HEK293T (cell line): ENCODE data around the gene ZMYM1.

Source experiments
- ARNT ChIP-seq: fragments of 450-650 bp; IDR thresholded peaks from 2 replicates; pipeline ENCODE4 v1.6.1; 2017; ENCODE audit warnings: mild to moderate bottlenecking
- BHLHE40 ChIP-seq: fragments of 450-650 bp; IDR thresholded peaks from 2 replicates; pipeline ENCODE4 v1.6.1; 2016; ENCODE audit warnings: mild to moderate bottlenecking, moderate library complexity, borderline replicate concordance
- FOXA1 ChIP-seq: fragments of 450-650 bp; IDR thresholded peaks from 2 replicates; pipeline ENCODE4 v1.6.1; 2016; ENCODE audit warnings: mild to moderate bottlenecking
- FOXM1 ChIP-seq: fragments of 450-650 bp; IDR thresholded peaks from 2 replicates; pipeline ENCODE4 v1.6.1; 2017; ENCODE audit warnings: mild to moderate bottlenecking, borderline replicate concordance
- HDGF ChIP-seq: fragments of 450-650 bp; IDR thresholded peaks from 2 replicates; pipeline ENCODE4 v1.6.1; 2017; ENCODE audit warnings: antibody characterized with exemption, borderline replicate concordance
- LEF1 ChIP-seq: fragments of 450-650 bp; IDR thresholded peaks from 2 replicates; pipeline ENCODE4 v1.6.1; 2017; ENCODE audit warnings: mild to moderate bottlenecking, borderline replicate concordance
- NFRKB ChIP-seq: fragments of 450-650 bp; IDR thresholded peaks from 2 replicates; pipeline ENCODE4 v1.6.1; 2016; ENCODE audit warnings: mild to moderate bottlenecking, moderate library complexity
- SP1 ChIP-seq: fragments of 450-650 bp; IDR thresholded peaks from 2 replicates; pipeline ENCODE4 v1.6.1; 2017
- TARDBP ChIP-seq: fragments of 450-650 bp; IDR thresholded peaks from 2 replicates; pipeline ENCODE4 v1.6.1; 2016
- TF ChIP-seq, protein P1 (sequence below): fragments of 450-650 bp; IDR thresholded peaks from 2 replicates; pipeline ENCODE4 v1.6.1; 2016

DNA sequence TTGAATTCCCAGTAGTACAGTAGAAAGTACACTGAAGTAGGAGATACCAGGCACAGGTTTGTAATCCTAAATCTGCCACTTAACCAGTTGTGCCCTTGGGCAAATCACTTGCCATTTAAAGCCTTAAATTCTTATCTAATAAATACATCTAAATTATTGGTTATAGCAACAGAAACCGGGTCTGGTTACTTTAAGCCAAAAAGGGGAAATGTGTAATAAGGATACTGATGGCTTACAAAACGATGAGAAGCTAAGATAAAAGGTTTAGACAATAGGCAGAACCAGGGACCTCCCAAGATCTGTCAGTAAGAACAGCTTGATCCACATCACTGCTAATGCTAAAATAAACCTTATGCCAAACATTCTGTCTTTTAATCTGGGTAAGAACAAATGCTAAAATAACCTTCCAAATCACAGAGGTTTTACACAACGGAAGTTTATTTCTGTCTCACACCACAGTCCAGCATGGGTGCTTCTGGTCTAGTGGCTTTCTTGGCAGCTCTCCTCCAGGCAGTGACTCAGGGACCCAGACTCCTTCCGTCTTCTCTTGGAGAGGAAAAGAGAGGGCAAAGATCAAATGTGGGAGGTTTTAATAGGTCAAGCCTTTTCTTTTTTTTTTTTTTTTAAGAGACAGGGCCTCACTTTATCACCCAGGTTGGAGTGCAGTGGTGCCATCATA lies 16.5 kb upstream of the ZMYM1 start:
- no peak for TF ChIP-seq SP1
- TF ChIP-seq FOXA1 = no peak
- TF ChIP-seq LEF1 = no peak
- TF ChIP-seq NFRKB = no peak
- no peak for TF ChIP-seq TARDBP
- no peak for TF ChIP-seq BHLHE40
- TF ChIP-seq HDGF = no peak
- TF ChIP-seq, protein P1, sequence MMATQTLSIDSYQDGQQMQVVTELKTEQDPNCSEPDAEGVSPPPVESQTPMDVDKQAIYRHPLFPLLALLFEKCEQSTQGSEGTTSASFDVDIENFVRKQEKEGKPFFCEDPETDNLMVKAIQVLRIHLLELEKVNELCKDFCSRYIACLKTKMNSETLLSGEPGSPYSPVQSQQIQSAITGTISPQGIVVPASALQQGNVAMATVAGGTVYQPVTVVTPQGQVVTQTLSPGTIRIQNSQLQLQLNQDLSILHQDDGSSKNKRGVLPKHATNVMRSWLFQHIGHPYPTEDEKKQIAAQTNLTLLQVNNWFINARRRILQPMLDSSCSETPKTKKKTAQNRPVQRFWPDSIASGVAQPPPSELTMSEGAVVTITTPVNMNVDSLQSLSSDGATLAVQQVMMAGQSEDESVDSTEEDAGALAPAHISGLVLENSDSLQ = no peak
- TF ChIP-seq ARNT = no peak
- no peak for TF ChIP-seq FOXM1
